DOHH2 (cell line): ENCODE measurements around the gene SLC16A10.

Source experiments
- CTCF ChIP-seq: fragments of 200-600 bp; sonication (generic); IDR thresholded peaks from one replicate; pipeline ENCODE4 v1.5.1; 2014; ENCODE audit warnings: antibody characterized with exemption, mild to moderate bottlenecking, low read depth, low read length; ENCODE audit not compliant: poor library complexity, severe bottlenecking
- EZH2phosphoT487 ChIP-seq: fragments of 200-600 bp; sonication (generic); IDR thresholded peaks from 2 replicates; pipeline ENCODE4 v1.6.1; 2017; ENCODE audit warnings: borderline replicate concordance, mild to moderate bottlenecking, antibody characterized with exemption, low read length, moderate library complexity, mixed read lengths

DNA sequence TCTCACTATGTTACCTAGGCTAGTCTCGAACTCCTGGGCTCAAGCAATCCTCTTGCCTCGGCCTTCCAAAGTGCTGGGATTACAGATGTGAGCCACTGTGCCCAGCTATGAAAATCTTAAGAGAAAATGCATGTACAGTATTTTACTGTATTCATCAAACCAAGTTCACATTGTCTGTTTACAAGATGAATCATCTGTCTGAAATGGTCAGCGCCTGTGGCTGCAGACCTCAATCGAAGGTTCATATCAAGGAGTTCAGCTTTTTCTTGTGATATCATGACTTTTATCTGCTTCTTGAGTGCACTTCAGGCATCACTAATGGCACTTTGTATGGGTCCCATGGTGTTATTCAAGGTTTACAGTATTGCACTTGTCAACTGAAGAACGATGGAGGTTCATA lies 155.1 kb downstream of the SLC16A10 start:
- TF ChIP-seq CTCF = no peak
- TF ChIP-seq EZH2phosphoT487 = no peak
